Measurements from ENCODE around the gene HIPK3. TPM values are rescaled to one million over a fixed set of nuclear protein-coding genes. Genes with fewer than 3 reads are reported as not detected.

Gene HIPK3
- total and polyA plus RNA-seq, 11 donors: 26.3 to 298 (median 250) TPM

- ATAC-seq (no peak), DNase-seq (no peak)
- intact Hi-C loops (cut with DNase I): loop anchor here in 5 of 10 donors (5.0 to 10.0 kb wide), 6 partner anchors 176 to 458 kb away; no protein-coding TSS in a partner anchor
- WGBS, 4 donors: 89 to 92% (median 91%) methylated on average over 1 of the region's 1 CpG
- peaks cover 0 to 8% (median 2%) of the 10 kb centered on the region in 9 donors for H3K27me3 ChIP-seq
- no peak overlapping the region for H3K27ac ChIP-seq
- H3K36me3 ChIP-seq: no peaks in the 10 kb centered on the region
- no peak for TF ChIP-seq POLR2A (IDR thresholded peaks at IDR 0.05)
- TF ChIP-seq CTCF (IDR thresholded peaks at IDR 0.05): no peak
- no peaks in the 10 kb centered on the region for H3K4me1 ChIP-seq
- H3K9me3 ChIP-seq: no peaks in the 10 kb centered on the region
- no peak overlapping the region for H3K4me3 ChIP-seq
Measured at GRCh38 chr11:33368931-33369330, 111.8 kb downstream of the HIPK3 start.

GRCh38 chr11:33373636-33374035 is 116.5 kb downstream of the HIPK3 start:
- no peaks in the 10 kb centered on the region for H3K9me3 ChIP-seq
- intact Hi-C loops (cut with DNase I): loop anchor here in 3 of 10 donors (10.0 kb wide), 2 partner anchors 161 to 181 kb away; no protein-coding TSS in a partner anchor
- no peaks in the 10 kb centered on the region for H3K36me3 ChIP-seq
- H3K27me3 ChIP-seq: peaks cover 0 to 43% (median 20%) of the 10 kb centered on the region in 9 donors
- WGBS, 4 donors: 75 to 84% (median 80%) methylated on average over 6 of the region's 6 CpGs
- ATAC-seq (no peak), DNase-seq (no peak)
- H3K4me3 ChIP-seq: no peak overlapping the region
- H3K4me1 ChIP-seq: peaks cover 0 to 17% (median 4%) of the 10 kb centered on the region in 12 donors
- no peak overlapping the region for H3K27ac ChIP-seq
- no peak for TF ChIP-seq POLR2A (IDR thresholded peaks at IDR 0.05)

- no peak for DNase-seq
- peak overlapping the region in 8 of 12 donors; percentile 22 to 63 (median 54) for H3K4me3 ChIP-seq
Measured at GRCh38 chr11:33375236-33375635, 118.1 kb downstream of the HIPK3 start.

GRCh38 chr11:33375688-33376311 is 118.6 kb downstream of the HIPK3 start, which contains the start of gene KIAA1549L:
KIAA1549L (plus strand) TSS chr11:33376108.
- ATAC-seq: no peak
- WGBS, 4 donors: 1 to 3% (median 2%) methylated on average over 12 to 70 of the region's 70 CpGs

More at GRCh38 chr11:33375236-33375635, 118.1 kb downstream of the HIPK3 start:
- H3K27me3 ChIP-seq: peaks cover 0 to 43% (median 20%) of the 10 kb centered on the region in 9 donors
- 82 to 86% (median 85%) methylated on average over 7 to 11 of the region's 11 CpGs for WGBS, 4 donors
- no peak overlapping the region for H3K27ac ChIP-seq
- no peaks in the 10 kb centered on the region for H3K9me3 ChIP-seq
- ATAC-seq: no peak
- peaks cover 0 to 17% (median 4%) of the 10 kb centered on the region in 12 donors for H3K4me1 ChIP-seq
- intact Hi-C loops (cut with DNase I): loop anchor here in 3 of 10 donors (10.0 kb wide), 2 partner anchors 160 to 180 kb away; no protein-coding TSS in a partner anchor
- H3K36me3 ChIP-seq: no peaks in the 10 kb centered on the region
- no peak for TF ChIP-seq CTCF (IDR thresholded peaks at IDR 0.05)
- TF ChIP-seq POLR2A (IDR thresholded peaks at IDR 0.05): no peak

More at GRCh38 chr11:33375688-33376311, 118.6 kb downstream of the HIPK3 start, which contains the start of gene KIAA1549L:
- Histone ChIP-seq H3K36me3 (no peaks in the 10 kb centered on the region), H3K4me3 (peak within 1 kb of the TSS; percentile 5 to 63 (median 51)), H3K27me3 (peaks cover 0 to 43% (median 20%) of the 10 kb centered on the region in 9 donors), H3K4me1 (peaks cover 0 to 17% (median 4%) of the 10 kb centered on the region in 12 donors), H3K27ac (no peak within 1 kb of the TSS), H3K9me3 (no peaks in the 10 kb centered on the region)
- intact Hi-C loops (cut with DNase I): loop anchor here in 3 of 10 donors (10.0 kb wide), 2 partner anchors 159 to 179 kb away; no protein-coding TSS in a partner anchor
- no peak for TF ChIP-seq POLR2A (IDR thresholded peaks at IDR 0.05)
- TF ChIP-seq CTCF (IDR thresholded peaks at IDR 0.05): no peak
- DNase-seq: no peak

Measured in heart left ventricle (tissue), 16 donors.